ENCODE measurements around the gene BEGAIN. TPM values are rescaled to one million over a fixed set of nuclear protein-coding genes. Genes with fewer than 3 reads are reported as not detected.
A peak's percentile ranks its signal among the peaks of the same experiment; 100 is the strongest.
"Not testable (repeated sequence)": the region's sequence is repeated elsewhere in the genome, so short reads cannot be mapped to it uniquely, and the experiment has no call there.

The BEGAIN gene
- total RNA-seq, 1 donor from 2014 or later, result 1.3 TPM

GRCh38 chr14:100524933-100525243, 62.3 kb downstream of the BEGAIN start:
- intact Hi-C loops (cut with DNase I), result no loop called here

GRCh38 chr14:100524233-100524932, 62.8 kb downstream of the BEGAIN start:
- Histone ChIP-seq H3K27ac (no peak overlapping the region), H3K36me3 (peaks cover 23% of the 10 kb centered on the region), H3K9me3 (no peaks in the 10 kb centered on the region), H3K27me3 (ENCODE audit: low read depth) (no peaks in the 10 kb centered on the region), H3K4me3 (no peak overlapping the region), H3K4me1 (no peaks in the 10 kb centered on the region)
- intact Hi-C loops (cut with DNase I), result no loop called here
- no peak for TF ChIP-seq CTCF (IDR thresholded peaks at IDR 0.05)
- ATAC-seq (no peak), DNase-seq (no peak)

More at GRCh38 chr14:100524933-100525243, 62.3 kb downstream of the BEGAIN start:
- peaks cover 28% of the 10 kb centered on the region for H3K36me3 ChIP-seq
- no peak overlapping the region for H3K4me3 ChIP-seq
- H3K27me3 ChIP-seq (ENCODE audit: low read depth), result no peaks in the 10 kb centered on the region
- DNase-seq, result no peak
- H3K27ac ChIP-seq, result no peak overlapping the region
- TF ChIP-seq CTCF (IDR thresholded peaks at IDR 0.05), result no peak
- H3K9me3 ChIP-seq, result no peaks in the 10 kb centered on the region
- H3K4me1 ChIP-seq, result no peaks in the 10 kb centered on the region
- no peak for ATAC-seq

GRCh38 chr14:100523843-100524169, 63.4 kb downstream of the BEGAIN start:
- ATAC-seq, result no peak

GRCh38 chr14:100523131-100523842, 63.9 kb downstream of the BEGAIN start:
- Histone ChIP-seq H3K27ac (no peak overlapping the region), H3K36me3 (peaks cover 19% of the 10 kb centered on the region), H3K4me1 (no peaks in the 10 kb centered on the region), H3K4me3 (no peak overlapping the region), H3K27me3 (ENCODE audit: low read depth) (no peaks in the 10 kb centered on the region), H3K9me3 (no peaks in the 10 kb centered on the region)
- no peak for TF ChIP-seq CTCF (IDR thresholded peaks at IDR 0.05)
- DNase-seq (no peak), ATAC-seq (peak in 1 of 2 donors; percentile 18)
- intact Hi-C loops (cut with DNase I), result no loop called here

More at GRCh38 chr14:100523843-100524169, 63.4 kb downstream of the BEGAIN start:
- Histone ChIP-seq H3K9me3 (no peaks in the 10 kb centered on the region), H3K4me1 (no peaks in the 10 kb centered on the region), H3K27me3 (ENCODE audit: low read depth) (no peaks in the 10 kb centered on the region), H3K36me3 (peaks cover 19% of the 10 kb centered on the region), H3K4me3 (no peak overlapping the region), H3K27ac (no peak overlapping the region)
- TF ChIP-seq CTCF (IDR thresholded peaks at IDR 0.05), result no peak
- DNase-seq, result no peak
- intact Hi-C loops (cut with DNase I), result no loop called here

- DNase-seq, result no peak
- H3K4me1 ChIP-seq, result no peaks in the 10 kb centered on the region
- no peak for ATAC-seq
- no peak overlapping the region for H3K27ac ChIP-seq
- no peak for TF ChIP-seq CTCF (IDR thresholded peaks at IDR 0.05)
- no peaks in the 10 kb centered on the region for H3K27me3 ChIP-seq (ENCODE audit: low read depth)
- H3K4me3 ChIP-seq, result no peak overlapping the region
- peaks cover 18% of the 10 kb centered on the region for H3K36me3 ChIP-seq
- intact Hi-C loops (cut with DNase I), result no loop called here
- no peaks in the 10 kb centered on the region for H3K9me3 ChIP-seq
Observed at GRCh38 chr14:100522616-100523099, 64.6 kb downstream of the BEGAIN start.

- H3K27me3 ChIP-seq (ENCODE audit: low read depth); H3K36me3 ChIP-seq; H3K9me3 ChIP-seq; DNase-seq; intact Hi-C loops (cut with DNase I); ATAC-seq; H3K27ac ChIP-seq; H3K4me1 ChIP-seq; H3K4me3 ChIP-seq: not testable (repeated sequence)
Observed at GRCh38 chr14:100506053-100506452, 81.2 kb downstream of the BEGAIN start.

Data from lower lobe of right lung (tissue), 2 donors.